Testis (tissue), 3 donors: ENCODE results near the gene CCSER1. TPM values are rescaled to one million over a fixed set of nuclear protein-coding genes. Genes with fewer than 3 reads are reported as not detected.

Experiments used
- DNase-seq: peaks from one replicate; pipeline ENCODE4 v3.0.0-alpha.2; 2019
- H3K27ac ChIP-seq, 2 donors: fragments of 200-600 bp; sonication (generic); one replicate each; pipeline ENCODE4 v1.5.1; 2019
- H3K27me3 ChIP-seq: fragments of 200-600 bp; sonication (generic); one replicate; pipeline ENCODE4 v1.5.1; 2019
- H3K36me3 ChIP-seq: fragments of 200-600 bp; sonication (generic); one replicate; pipeline ENCODE4 v1.5.1; 2017; ENCODE audit warnings: low read depth; ENCODE audit errors: missing control alignments
- H3K4me1 ChIP-seq: fragments of 200-600 bp; sonication (generic); one replicate; pipeline ENCODE4 v1.5.1; 2019
- H3K4me3 ChIP-seq, 2 donors: fragments of 200-600 bp; sonication (generic); one replicate each; pipeline ENCODE4 v1.5.1; 2017 to 2019
- H3K9me3 ChIP-seq: fragments of 200-600 bp; sonication (generic); one replicate; pipeline ENCODE4 v1.5.1; 2017
- POLR2A ChIP-seq: fragments of 450-650 bp; IDR thresholded peaks from one replicate; pipeline ENCODE4 v1.6.1; 2017; ENCODE audit warnings: antibody characterized with exemption, mild to moderate bottlenecking, moderate library complexity
- WGBS, 2 donors: methylation state at CpG; one replicate each; pipeline ENCODE4 v1.1.5; 2018; 5-methylcytosine and 5-hydroxymethylcytosine counted together
- intact Hi-C: fragments of 100-400 bp; cut with DNase I; formaldehyde crosslinking; loops from one replicate; pipeline ENCODE4 v1.15.1; 2023; ENCODE audit warnings: low total_unique reads
- polyA plus RNA-seq: library from polyadenylated mRNA; stranded (reverse); fragments of 350-450 nt; fragmentation: Illumina TruSeq; extraction: RNeasy Lipid Tissue Mini Kit (QIAGEN cat#74804); gene quantifications from one replicate; pipeline ENCODE4 v1.2.3, GENCODE V29; 2014; ENCODE audit warnings: low read depth, low replicate concordance; ENCODE audit not compliant: insufficient read depth
- total RNA-seq, 2 donors: library from RNA; depleted of rRNA; stranded (reverse); fragments of >200 nt; gene quantifications; one replicate each; pipeline ENCODE4 v1.2.3, GENCODE V29; 2016
- TF ChIP-seq, protein P1 (sequence below), 3 experiments: fragments of 450-650 bp in 2 of 3; fragments of 200-600 bp in 1 of 3; sonication (generic) in 1 of 3; IDR thresholded peaks; one replicate each; pipeline ENCODE4 v1.5.1; 2016 to 2019; ENCODE audit warnings: antibody characterized with exemption in 3 of 3, mild to moderate bottlenecking in 2 of 3, moderate library complexity in 1 of 3

CCSER1 gene
- total and polyA plus RNA-seq, 3 donors from 2014 or later, result 20.2 to 105 (median 82.8) TPM

GRCh38 chr4:90103991-90104390 lies 23.2 kb upstream of the CCSER1 start:
- 85 to 88% methylated on average over 3 of the region's 3 CpGs for WGBS, 2 donors
- intact Hi-C loops, result no loop called here
- no peaks in the 10 kb centered on the region for H3K36me3 ChIP-seq
- TF ChIP-seq POLR2A, result no peak
- TF ChIP-seq, protein P1, sequence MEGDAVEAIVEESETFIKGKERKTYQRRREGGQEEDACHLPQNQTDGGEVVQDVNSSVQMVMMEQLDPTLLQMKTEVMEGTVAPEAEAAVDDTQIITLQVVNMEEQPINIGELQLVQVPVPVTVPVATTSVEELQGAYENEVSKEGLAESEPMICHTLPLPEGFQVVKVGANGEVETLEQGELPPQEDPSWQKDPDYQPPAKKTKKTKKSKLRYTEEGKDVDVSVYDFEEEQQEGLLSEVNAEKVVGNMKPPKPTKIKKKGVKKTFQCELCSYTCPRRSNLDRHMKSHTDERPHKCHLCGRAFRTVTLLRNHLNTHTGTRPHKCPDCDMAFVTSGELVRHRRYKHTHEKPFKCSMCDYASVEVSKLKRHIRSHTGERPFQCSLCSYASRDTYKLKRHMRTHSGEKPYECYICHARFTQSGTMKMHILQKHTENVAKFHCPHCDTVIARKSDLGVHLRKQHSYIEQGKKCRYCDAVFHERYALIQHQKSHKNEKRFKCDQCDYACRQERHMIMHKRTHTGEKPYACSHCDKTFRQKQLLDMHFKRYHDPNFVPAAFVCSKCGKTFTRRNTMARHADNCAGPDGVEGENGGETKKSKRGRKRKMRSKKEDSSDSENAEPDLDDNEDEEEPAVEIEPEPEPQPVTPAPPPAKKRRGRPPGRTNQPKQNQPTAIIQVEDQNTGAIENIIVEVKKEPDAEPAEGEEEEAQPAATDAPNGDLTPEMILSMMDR (IDR thresholded peaks at IDR 0.05), result no peak
- no peaks in the 10 kb centered on the region for H3K27me3 ChIP-seq
- H3K27ac ChIP-seq, result no peak overlapping the region
- no peaks in the 10 kb centered on the region for H3K4me1 ChIP-seq
- DNase-seq, result no peak
- H3K4me3 ChIP-seq, result no peak overlapping the region
- no peaks in the 10 kb centered on the region for H3K9me3 ChIP-seq

GRCh38 chr4:90105274-90105673 lies 21.9 kb upstream of the CCSER1 start:
- no peak for DNase-seq
- TF ChIP-seq POLR2A, result no peak
- TF ChIP-seq, protein P1 (IDR thresholded peaks at IDR 0.05), result no peak
- Histone ChIP-seq H3K36me3 (no peaks in the 10 kb centered on the region), H3K27me3 (no peaks in the 10 kb centered on the region), H3K4me3 (no peak overlapping the region), H3K27ac (no peak overlapping the region), H3K9me3 (no peaks in the 10 kb centered on the region), H3K4me1 (no peaks in the 10 kb centered on the region)
- intact Hi-C loops, result no loop called here
- WGBS, 2 donors, result 28 to 42% methylated on average over 2 of the region's 2 CpGs

DNA sequence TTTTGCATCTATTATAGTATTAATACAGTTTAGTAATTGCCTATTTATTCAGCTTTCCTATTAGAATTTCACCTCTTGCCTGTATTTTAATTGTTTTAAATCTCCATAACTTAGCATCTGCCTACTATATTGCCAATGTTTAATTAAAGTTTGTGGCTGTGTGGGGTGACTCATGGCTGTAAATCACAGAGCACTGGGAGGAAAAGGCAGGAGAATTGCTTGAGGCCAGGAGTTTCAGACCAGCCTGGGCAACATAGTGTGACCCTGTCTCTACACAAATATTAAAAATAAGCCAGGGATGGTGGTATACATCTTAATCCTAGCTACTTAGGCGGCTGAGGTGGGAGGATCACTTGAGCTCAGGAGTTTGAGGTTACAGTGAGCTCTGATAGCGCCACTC lies 14.5 kb upstream of the CCSER1 start:
- Histone ChIP-seq H3K27me3 (no peaks in the 10 kb centered on the region), H3K4me1 (no peaks in the 10 kb centered on the region), H3K36me3 (no peaks in the 10 kb centered on the region), H3K27ac (no peak overlapping the region), H3K4me3 (no peak overlapping the region), H3K9me3 (no peaks in the 10 kb centered on the region)
- 90 to 96% methylated on average over 2 of the region's 2 CpGs for WGBS, 2 donors
- TF ChIP-seq POLR2A, result no peak
- TF ChIP-seq, protein P1 (IDR thresholded peaks at IDR 0.05), result no peak
- intact Hi-C loops, result no loop called here
- DNase-seq, result no peak

GRCh38 chr4:90113881-90114457 lies 13.2 kb upstream of the CCSER1 start:
- H3K27ac ChIP-seq, result no peak overlapping the region
- no peaks in the 10 kb centered on the region for H3K9me3 ChIP-seq
- intact Hi-C loops, result no loop called here
- H3K4me1 ChIP-seq, result no peaks in the 10 kb centered on the region
- H3K27me3 ChIP-seq, result no peaks in the 10 kb centered on the region
- 85 to 87% methylated on average over 2 of the region's 2 CpGs for WGBS, 2 donors
- TF ChIP-seq, protein P1 (IDR thresholded peaks at IDR 0.05), result no peak
- TF ChIP-seq POLR2A, result no peak
- no peak overlapping the region for H3K4me3 ChIP-seq
- no peaks in the 10 kb centered on the region for H3K36me3 ChIP-seq
- no peak for DNase-seq

- 62 to 71% methylated on average over 4 of the region's 4 CpGs for WGBS, 2 donors
- Histone ChIP-seq H3K27ac (no peak overlapping the region), H3K4me1 (no peaks in the 10 kb centered on the region), H3K4me3 (no peak overlapping the region), H3K27me3 (no peaks in the 10 kb centered on the region), H3K9me3 (no peaks in the 10 kb centered on the region), H3K36me3 (no peaks in the 10 kb centered on the region)
- DNase-seq, result no peak
- TF ChIP-seq, protein P1 (IDR thresholded peaks at IDR 0.05), result no peak
- no peak for TF ChIP-seq POLR2A
- intact Hi-C loops, result no loop called here
These were observed 8.5 kb upstream of the CCSER1 start for GRCh38 chr4:90118527-90119195.
